Measurements from ENCODE around the gene STK36. TPM values are rescaled to one million over a fixed set of nuclear protein-coding genes. Genes with fewer than 3 reads are reported as not detected.

STK36 gene
- total RNA-seq, 1 donor from 2014 or later, result 29.2 TPM

DNA sequence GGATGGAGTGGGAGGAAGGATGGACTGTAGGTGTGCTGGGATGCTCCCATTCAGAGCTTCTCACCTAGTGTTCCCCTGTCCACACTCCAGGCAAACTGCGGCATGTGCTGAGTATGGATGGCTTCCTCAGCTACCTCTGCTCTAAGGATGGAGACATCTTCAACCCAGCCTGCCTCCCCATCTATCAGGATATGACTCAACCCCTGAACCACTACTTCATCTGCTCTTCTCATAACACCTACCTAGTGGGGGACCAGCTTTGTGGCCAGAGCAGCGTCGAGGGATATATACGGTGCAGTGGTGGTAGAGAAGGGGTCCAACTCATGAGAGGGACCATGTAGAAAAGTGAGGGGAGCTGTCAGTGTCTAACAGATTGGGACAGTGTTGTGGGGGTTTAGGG is 43.9 kb upstream of the STK36 start:
- no peaks in the 10 kb centered on the region for H3K27me3 Mint-ChIP-seq
- no peak overlapping the region for H3K27ac Mint-ChIP-seq
- peaks cover 5% of the 10 kb centered on the region for H3K4me1 Mint-ChIP-seq
- ChIA-PET POLR2A (no interaction called here), CTCF (interaction anchor here (1.1 kb wide), 1 partner anchor 21 kb away, joined by 3 read pairs; no protein-coding TSS in a partner anchor)
- DNase-seq (no peak), ATAC-seq (ENCODE audit: low read depth) (no peak)
- intact Hi-C loops (cut with micrococcal nuclease), result no loop called here
- no peaks in the 10 kb centered on the region for H3K9me3 Mint-ChIP-seq
- TF ChIP-seq, protein P1, sequence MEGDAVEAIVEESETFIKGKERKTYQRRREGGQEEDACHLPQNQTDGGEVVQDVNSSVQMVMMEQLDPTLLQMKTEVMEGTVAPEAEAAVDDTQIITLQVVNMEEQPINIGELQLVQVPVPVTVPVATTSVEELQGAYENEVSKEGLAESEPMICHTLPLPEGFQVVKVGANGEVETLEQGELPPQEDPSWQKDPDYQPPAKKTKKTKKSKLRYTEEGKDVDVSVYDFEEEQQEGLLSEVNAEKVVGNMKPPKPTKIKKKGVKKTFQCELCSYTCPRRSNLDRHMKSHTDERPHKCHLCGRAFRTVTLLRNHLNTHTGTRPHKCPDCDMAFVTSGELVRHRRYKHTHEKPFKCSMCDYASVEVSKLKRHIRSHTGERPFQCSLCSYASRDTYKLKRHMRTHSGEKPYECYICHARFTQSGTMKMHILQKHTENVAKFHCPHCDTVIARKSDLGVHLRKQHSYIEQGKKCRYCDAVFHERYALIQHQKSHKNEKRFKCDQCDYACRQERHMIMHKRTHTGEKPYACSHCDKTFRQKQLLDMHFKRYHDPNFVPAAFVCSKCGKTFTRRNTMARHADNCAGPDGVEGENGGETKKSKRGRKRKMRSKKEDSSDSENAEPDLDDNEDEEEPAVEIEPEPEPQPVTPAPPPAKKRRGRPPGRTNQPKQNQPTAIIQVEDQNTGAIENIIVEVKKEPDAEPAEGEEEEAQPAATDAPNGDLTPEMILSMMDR (IDR thresholded peaks at IDR 0.05), result no peak
- H3K36me3 Mint-ChIP-seq (ENCODE audit: low read depth), result peaks cover 3% of the 10 kb centered on the region
- no peak overlapping the region for H3K4me3 Mint-ChIP-seq

DNA sequence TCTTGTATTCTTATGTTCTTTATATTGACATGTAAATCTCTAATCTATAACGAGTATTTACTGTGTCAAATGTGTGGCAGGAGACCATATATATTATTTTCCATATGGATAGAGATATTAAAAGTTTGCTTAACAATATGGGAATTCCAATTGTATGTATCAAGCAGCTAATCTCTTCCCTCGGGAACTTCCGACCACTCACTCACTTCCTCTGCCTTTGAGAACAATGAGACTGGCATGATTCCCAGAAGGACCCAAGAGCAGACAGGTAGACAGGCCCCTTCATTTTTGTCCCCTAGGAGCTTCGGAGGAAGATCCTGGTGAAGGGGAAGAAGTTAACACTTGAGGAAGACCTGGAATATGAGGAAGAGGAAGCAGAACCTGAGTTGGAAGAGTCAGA is 40.0 kb upstream of the STK36 start:
- DNase-seq (no peak), ATAC-seq (ENCODE audit: low read depth) (no peak)
- H3K27ac Mint-ChIP-seq, result no peak overlapping the region
- peaks cover 39% of the 10 kb centered on the region for H3K36me3 Mint-ChIP-seq (ENCODE audit: low read depth)
- intact Hi-C loops (cut with micrococcal nuclease), result no loop called here
- ChIA-PET POLR2A (no interaction called here), CTCF (no interaction called here)
- H3K9me3 Mint-ChIP-seq, result no peaks in the 10 kb centered on the region
- H3K4me1 Mint-ChIP-seq, result no peaks in the 10 kb centered on the region
- no peaks in the 10 kb centered on the region for H3K27me3 Mint-ChIP-seq
- TF ChIP-seq, protein P1 (IDR thresholded peaks at IDR 0.05), result no peak
- H3K4me3 Mint-ChIP-seq, result no peak overlapping the region

- POLR2A ChIA-PET, result interaction anchor here (1.3 kb wide), 1 partner anchor 23 kb away, joined by 7 read pairs; the partner anchor contains the start of genes BCS1L and ZNF142
- H3K36me3 Mint-ChIP-seq (ENCODE audit: low read depth), result peaks cover 74% of the 10 kb centered on the region
- intact Hi-C loops (cut with micrococcal nuclease), result no loop called here
- CTCF ChIA-PET, result no interaction called here
- no peak for DNase-seq
- no peaks in the 10 kb centered on the region for H3K9me3 Mint-ChIP-seq
- no peak for ATAC-seq (ENCODE audit: low read depth)
- TF ChIP-seq, protein P1 (IDR thresholded peaks at IDR 0.05), result no peak
- H3K4me1 Mint-ChIP-seq, result no peaks in the 10 kb centered on the region
- no peaks in the 10 kb centered on the region for H3K27me3 Mint-ChIP-seq
- no peak overlapping the region for H3K4me3 Mint-ChIP-seq
- H3K27ac Mint-ChIP-seq, result no peak overlapping the region
These were observed 36.2 kb upstream of the STK36 start for GRCh38 chr2:218635719-218636118.

GRCh38 chr2:218638372-218638771 is 33.5 kb upstream of the STK36 start:
- no peak overlapping the region for H3K27ac Mint-ChIP-seq
- H3K9me3 Mint-ChIP-seq, result no peaks in the 10 kb centered on the region
- TF ChIP-seq, protein P1 (IDR thresholded peaks at IDR 0.05), result no peak
- ChIA-PET POLR2A (no interaction called here), CTCF (no interaction called here)
- no peak for ATAC-seq (ENCODE audit: low read depth)
- intact Hi-C loops (cut with micrococcal nuclease), result no loop called here
- no peaks in the 10 kb centered on the region for H3K4me1 Mint-ChIP-seq
- no peaks in the 10 kb centered on the region for H3K27me3 Mint-ChIP-seq
- H3K36me3 Mint-ChIP-seq (ENCODE audit: low read depth), result peaks cover 90% of the 10 kb centered on the region
- no peak overlapping the region for H3K4me3 Mint-ChIP-seq
- DNase-seq, result no peak

DNA sequence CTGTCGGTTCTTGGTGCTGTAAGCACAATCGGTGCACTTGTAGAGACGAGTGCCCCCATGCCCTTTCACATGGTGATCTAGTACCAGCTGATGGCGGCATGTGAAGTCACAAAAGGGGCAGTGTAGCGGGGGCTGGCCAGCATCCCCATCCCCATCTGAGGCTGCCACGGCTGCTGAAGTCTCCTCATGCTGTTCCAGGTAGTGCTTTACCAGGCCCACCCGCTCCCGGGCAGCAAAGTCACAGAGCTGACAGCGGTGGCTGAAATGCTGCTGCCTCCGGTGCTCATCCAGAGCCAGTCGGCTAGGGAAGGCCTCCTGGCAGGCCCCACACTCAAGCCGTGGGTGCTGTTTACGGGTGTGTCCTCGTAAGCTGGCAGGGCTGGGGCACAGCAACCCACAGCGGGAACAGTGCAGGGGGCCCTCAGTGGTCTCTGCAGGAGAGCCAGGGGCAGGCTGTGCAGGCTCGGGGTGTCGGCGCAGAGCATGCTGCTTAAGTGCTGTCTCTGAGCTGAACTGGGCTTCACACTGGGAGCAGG is 29.7 kb upstream of the STK36 start:
- POLR2A ChIA-PET, result no interaction called here
- H3K9me3 Mint-ChIP-seq, result no peaks in the 10 kb centered on the region
- ATAC-seq (ENCODE audit: low read depth), result no peak
- H3K36me3 Mint-ChIP-seq (ENCODE audit: low read depth), result peaks cover 81% of the 10 kb centered on the region
- TF ChIP-seq, protein P1 (IDR thresholded peaks at IDR 0.05), result no peak
- DNase-seq, result no peak
- no peak overlapping the region for H3K4me3 Mint-ChIP-seq
- H3K27ac Mint-ChIP-seq, result no peak overlapping the region
- no peaks in the 10 kb centered on the region for H3K27me3 Mint-ChIP-seq
- intact Hi-C loops (cut with micrococcal nuclease), result no loop called here
- CTCF ChIA-PET, result no interaction called here
- H3K4me1 Mint-ChIP-seq, result no peaks in the 10 kb centered on the region
